Mammary epithelial cell (primary cell): ENCODE results near the gene APOBEC3H.

ENCODE experiments used
- EZH2 ChIP-seq: IDR thresholded peaks from 2 replicates; pipeline ENCODE4 v1.6.1; 2012; ENCODE audit warnings: low read length, inconsistent platforms, borderline replicate concordance
- TF ChIP-seq, protein P1 (sequence below), 2 donors: IDR thresholded peaks in 1 of 2; conservative IDR thresholded peaks in 1 of 2; 2 replicates each; pipeline ENCODE4 v1.5.1; 2011 to 2012; ENCODE audit warnings: inconsistent platforms in 2 of 2, low read length in 2 of 2, mild to moderate bottlenecking in 2 of 2, control low read depth in 1 of 2, low read depth in 1 of 2; ENCODE audit not compliant: insufficient read depth in 1 of 2; ENCODE audit errors: extremely low read depth in 1 of 2

DNA sequence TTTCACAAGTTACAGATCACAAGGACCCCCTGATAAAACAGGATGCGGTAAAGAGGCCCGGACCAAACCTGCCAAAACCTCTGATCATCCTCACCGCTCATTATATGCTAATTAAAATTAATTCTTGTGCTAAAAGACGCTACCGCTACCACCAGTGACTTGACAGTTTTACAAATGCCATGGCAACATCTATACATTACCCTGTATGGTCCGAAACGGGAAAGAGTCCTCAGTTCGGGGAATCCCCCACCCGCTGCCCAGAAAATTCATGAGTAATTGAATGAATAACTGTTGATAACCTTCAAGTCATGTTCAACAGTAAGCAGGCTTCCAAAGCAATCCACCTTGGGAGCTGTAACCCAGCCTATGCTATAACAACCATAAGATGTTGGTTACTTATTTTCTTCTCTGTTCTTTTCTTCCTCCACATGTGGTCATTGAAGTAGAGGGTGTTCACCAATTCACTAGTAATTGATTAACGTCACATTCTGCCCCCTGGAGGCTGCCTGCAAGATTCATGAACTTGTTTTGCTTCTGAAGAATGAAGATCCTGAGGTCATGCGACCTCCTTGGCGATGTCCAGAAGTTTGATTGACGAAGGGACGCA lies 20.6 kb downstream of the APOBEC3H start:
- TF ChIP-seq, protein P1, sequence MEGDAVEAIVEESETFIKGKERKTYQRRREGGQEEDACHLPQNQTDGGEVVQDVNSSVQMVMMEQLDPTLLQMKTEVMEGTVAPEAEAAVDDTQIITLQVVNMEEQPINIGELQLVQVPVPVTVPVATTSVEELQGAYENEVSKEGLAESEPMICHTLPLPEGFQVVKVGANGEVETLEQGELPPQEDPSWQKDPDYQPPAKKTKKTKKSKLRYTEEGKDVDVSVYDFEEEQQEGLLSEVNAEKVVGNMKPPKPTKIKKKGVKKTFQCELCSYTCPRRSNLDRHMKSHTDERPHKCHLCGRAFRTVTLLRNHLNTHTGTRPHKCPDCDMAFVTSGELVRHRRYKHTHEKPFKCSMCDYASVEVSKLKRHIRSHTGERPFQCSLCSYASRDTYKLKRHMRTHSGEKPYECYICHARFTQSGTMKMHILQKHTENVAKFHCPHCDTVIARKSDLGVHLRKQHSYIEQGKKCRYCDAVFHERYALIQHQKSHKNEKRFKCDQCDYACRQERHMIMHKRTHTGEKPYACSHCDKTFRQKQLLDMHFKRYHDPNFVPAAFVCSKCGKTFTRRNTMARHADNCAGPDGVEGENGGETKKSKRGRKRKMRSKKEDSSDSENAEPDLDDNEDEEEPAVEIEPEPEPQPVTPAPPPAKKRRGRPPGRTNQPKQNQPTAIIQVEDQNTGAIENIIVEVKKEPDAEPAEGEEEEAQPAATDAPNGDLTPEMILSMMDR (conservative IDR thresholded peaks at IDR 0.05 in 1 of 2, IDR thresholded peaks at IDR 0.05 in 1 of 2; ENCODE audit: extremely low read depth in 1 of 2, insufficient read depth in 1 of 2, low read depth in 1 of 2, low read length in 2 of 2): peak; percentile 52 to 67
- TF ChIP-seq EZH2: no peak
